Ectodermal cell (in vitro differentiated cells): ENCODE measurements around the gene EFNB2.

Source experiments
- H3K27ac ChIP-seq: 2 replicates; pipeline ENCODE4 v1.7.0; 2013; ENCODE audit warnings: mild to moderate bottlenecking, low read depth, low read length; ENCODE audit not compliant: insufficient read depth, poor library complexity, severe bottlenecking
- H3K27me3 ChIP-seq: 2 replicates; pipeline ENCODE4 v1.7.0; 2013; ENCODE audit warnings: mild to moderate bottlenecking, low read length; ENCODE audit not compliant: insufficient read depth, control insufficient read depth, poor library complexity, severe bottlenecking
- H3K36me3 ChIP-seq: one replicate; pipeline ENCODE4 v1.7.0; 2013; ENCODE audit warnings: low read length; ENCODE audit not compliant: control insufficient read depth, insufficient read depth
- H3K4me1 ChIP-seq: one replicate; pipeline ENCODE4 v1.7.0; 2013; ENCODE audit warnings: low read length; ENCODE audit not compliant: control insufficient read depth, insufficient read depth
- H3K4me3 ChIP-seq: 2 replicates; pipeline ENCODE4 v1.7.0; 2013; ENCODE audit warnings: low read depth, low read length, control low read depth; ENCODE audit not compliant: insufficient read depth
- H3K9me3 ChIP-seq: 2 replicates; pipeline ENCODE4 v1.7.0; 2013; ENCODE audit warnings: mild to moderate bottlenecking, low read length, moderate library complexity; ENCODE audit not compliant: control insufficient read depth
- WGBS, 2 experiments: methylation state at CpG; one replicate each; pipeline ENCODE4 v1.1.7; 2013; ENCODE audit warnings: missing lambda C conversion rate in 2 of 2; 5-methylcytosine and 5-hydroxymethylcytosine counted together

EFNB2 gene

DNA sequence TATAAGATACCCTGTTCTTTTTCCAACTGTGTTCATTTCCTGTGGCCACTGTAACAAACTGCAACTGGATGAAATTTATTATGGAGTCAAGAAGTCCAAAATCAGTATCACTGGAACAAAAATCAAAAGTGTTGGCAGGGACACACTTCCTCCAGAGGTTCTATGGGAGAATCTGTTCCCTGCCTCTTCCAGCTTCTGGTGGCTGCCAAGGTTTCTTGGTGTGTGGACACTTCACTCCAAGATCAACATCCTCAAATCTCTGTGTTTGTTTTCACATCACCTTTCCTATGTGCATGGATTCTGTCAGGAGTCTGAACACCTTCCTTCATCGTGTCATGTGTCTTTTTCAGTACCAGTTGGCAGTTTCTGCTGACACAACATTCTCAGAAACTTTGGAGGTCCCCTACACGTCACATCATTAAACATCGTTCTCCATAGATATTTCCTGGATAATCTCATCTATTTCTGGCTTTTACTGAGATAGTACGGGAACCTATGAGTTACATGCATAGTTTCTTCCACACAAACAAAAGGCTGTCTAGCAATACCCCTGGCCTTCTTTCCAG lies 15.2 kb upstream of the EFNB2 start:
- Histone ChIP-seq H3K4me3 (no peak overlapping the region), H3K27me3 (no peaks in the 10 kb centered on the region), H3K36me3 (peaks cover 25% of the 10 kb centered on the region), H3K9me3 (no peaks in the 10 kb centered on the region), H3K4me1 (no peaks in the 10 kb centered on the region), H3K27ac (no peak overlapping the region)
- WGBS, 2 experiments: 94 to 95% methylated on average over 4 of the region's 4 CpGs

DNA sequence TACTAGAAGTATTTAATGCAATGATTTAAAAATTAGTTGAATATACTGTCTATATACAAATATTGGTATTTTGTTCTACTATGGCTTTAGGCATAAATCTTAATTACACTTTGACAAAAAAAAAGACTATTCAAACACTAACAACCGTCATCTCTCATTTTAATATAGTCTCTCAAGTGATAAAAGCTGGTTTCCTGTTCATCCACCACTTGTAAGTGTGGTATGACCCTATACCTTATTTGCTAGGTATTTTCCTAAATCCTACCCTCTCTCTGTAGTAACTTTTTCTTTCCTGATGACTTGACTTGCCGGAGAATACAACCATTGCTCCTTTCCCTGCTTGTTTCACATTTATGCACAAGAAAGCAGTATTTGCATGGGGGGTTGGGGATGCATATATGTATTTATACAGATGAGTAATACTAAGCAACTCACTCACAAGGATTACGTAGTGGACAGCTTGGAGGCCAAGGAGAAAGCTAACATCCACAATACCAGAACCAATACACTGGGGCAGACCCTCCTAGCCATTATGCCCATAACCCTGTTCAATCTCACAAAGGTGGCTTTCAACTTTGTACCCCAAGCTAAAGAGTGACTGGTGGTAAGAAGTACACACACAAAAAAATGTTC lies 12.7 kb upstream of the EFNB2 start:
- WGBS, 2 experiments: 94 to 96% methylated on average over 2 to 3 of the region's 3 CpGs
- Histone ChIP-seq H3K36me3 (peaks cover 17% of the 10 kb centered on the region), H3K9me3 (no peaks in the 10 kb centered on the region), H3K4me1 (no peaks in the 10 kb centered on the region), H3K27ac (no peak overlapping the region), H3K4me3 (no peak overlapping the region), H3K27me3 (no peaks in the 10 kb centered on the region)

DNA sequence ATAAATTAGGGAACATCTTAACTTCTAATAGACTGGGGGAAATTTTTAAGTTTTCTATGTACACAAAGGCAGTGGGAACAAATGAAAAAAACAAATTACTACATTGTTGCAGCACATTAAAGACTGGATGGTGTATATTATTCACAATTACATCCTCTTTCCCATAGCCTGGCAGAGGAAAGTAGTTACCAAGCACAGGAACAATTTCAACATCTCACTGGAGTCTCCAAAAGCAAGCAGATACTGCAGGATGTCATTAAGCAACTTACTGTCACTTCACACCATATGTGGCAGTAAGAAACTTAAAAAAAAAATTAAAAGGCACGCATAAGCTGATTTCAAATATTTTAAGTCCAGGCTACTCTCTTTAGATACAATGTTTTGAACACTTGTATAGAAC lies 6.4 kb upstream of the EFNB2 start:
- H3K4me3 ChIP-seq: no peak overlapping the region
- WGBS, 2 experiments: 100% methylated on average over 1 of the region's 1 CpG
- H3K27me3 ChIP-seq: no peaks in the 10 kb centered on the region
- no peaks in the 10 kb centered on the region for H3K9me3 ChIP-seq
- H3K36me3 ChIP-seq: peaks cover 18% of the 10 kb centered on the region
- H3K27ac ChIP-seq: no peak overlapping the region
- no peaks in the 10 kb centered on the region for H3K4me1 ChIP-seq

DNA sequence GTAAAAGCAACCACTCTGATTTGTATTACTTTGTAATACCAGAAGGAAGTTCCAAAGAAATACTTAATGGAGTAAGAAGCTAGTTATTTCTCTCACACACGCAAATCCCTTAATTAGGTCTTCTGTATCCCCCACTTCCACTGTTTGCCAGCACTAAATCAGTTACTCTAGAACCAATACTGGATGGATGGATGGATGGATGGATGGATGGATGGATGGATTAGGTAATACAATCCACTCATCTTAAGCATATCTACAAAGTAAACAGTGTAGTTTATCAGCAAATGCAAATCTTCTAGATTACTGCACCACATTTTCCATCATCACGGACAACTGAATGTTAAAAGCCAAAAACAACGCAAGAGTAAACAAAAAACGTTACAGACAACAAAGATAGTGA lies 5.2 kb upstream of the EFNB2 start:
- Histone ChIP-seq H3K4me3 (no peak overlapping the region), H3K9me3 (no peaks in the 10 kb centered on the region), H3K27ac (peak overlapping the region; percentile 29), H3K4me1 (no peaks in the 10 kb centered on the region), H3K36me3 (peaks cover 18% of the 10 kb centered on the region), H3K27me3 (no peaks in the 10 kb centered on the region)
- WGBS, 2 experiments: 94 to 96% methylated on average over 4 of the region's 4 CpGs

DNA sequence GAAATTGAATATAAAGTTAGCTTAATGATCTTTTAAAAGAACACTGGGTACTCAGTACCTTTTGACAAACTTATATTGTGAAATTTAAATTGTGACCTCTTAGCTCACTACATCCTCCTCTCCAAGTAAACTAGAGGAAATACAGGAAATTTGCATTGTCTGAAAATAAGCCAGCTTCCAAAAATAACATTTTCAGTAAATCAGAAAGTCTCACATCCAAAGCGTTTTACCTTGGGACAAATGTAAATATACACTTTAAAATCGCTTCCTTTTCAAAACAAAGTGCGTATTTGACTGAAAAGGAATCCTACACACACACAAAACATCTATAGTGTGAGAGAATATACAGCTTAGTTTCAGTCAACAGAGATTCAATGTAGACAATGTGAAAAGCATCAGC lies 2.1 kb upstream of the EFNB2 start:
- Histone ChIP-seq H3K36me3 (peaks cover 10% of the 10 kb centered on the region), H3K4me3 (no peak overlapping the region)
- 71 to 86% methylated on average over 3 of the region's 3 CpGs for WGBS, 2 experiments

DNA sequence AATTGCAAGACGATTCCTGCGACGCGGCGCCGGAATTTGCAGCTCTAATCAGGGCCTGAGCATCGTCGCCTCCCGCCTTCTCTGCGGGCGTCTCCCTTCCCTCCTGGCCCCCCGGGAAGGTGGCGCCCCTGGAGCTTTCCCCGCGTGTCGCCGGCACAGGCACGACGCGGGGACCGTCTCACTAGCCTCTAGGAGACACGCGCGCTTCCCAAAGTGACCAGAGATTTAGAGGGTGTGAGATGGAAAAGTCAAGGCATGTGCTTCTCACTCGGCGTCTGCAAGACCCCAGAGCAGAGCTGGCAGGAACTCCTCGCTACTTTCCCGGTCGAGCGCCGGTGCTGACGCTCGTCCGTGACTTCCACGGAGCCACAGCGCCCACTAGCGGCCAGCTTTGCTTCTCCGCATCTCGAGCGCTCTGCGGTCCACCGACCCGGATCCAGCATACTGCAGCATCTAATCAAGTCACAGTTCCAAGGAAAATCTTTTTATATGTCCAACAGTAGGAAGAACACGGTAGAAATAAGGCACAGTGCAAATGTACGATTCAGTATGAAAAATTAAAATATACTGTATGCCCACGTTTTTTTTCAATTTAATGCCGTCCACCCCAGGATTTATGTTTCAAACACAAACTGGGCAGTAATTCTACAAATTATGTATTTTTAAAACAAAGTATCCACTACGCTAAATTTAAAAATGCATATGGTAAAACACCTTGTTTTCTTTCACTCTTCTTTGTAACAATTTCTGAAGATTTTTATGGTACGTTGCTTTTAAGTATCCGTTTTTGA lies 977 bp upstream of the EFNB2 start:
- 5 to 8% methylated on average over 47 to 50 of the region's 50 CpGs for WGBS, 2 experiments
- Histone ChIP-seq H3K36me3 (peaks cover 10% of the 10 kb centered on the region), H3K4me1 (no peaks in the 10 kb centered on the region), H3K4me3 (peak overlapping the region; percentile 97), H3K27me3 (no peaks in the 10 kb centered on the region), H3K27ac (no peak overlapping the region), H3K9me3 (no peaks in the 10 kb centered on the region)

More for the DNA sequence above, 2.1 kb upstream of the EFNB2 start:
- Histone ChIP-seq H3K9me3 (no peaks in the 10 kb centered on the region), H3K27me3 (no peaks in the 10 kb centered on the region), H3K27ac (no peak overlapping the region), H3K4me1 (no peaks in the 10 kb centered on the region)

DNA sequence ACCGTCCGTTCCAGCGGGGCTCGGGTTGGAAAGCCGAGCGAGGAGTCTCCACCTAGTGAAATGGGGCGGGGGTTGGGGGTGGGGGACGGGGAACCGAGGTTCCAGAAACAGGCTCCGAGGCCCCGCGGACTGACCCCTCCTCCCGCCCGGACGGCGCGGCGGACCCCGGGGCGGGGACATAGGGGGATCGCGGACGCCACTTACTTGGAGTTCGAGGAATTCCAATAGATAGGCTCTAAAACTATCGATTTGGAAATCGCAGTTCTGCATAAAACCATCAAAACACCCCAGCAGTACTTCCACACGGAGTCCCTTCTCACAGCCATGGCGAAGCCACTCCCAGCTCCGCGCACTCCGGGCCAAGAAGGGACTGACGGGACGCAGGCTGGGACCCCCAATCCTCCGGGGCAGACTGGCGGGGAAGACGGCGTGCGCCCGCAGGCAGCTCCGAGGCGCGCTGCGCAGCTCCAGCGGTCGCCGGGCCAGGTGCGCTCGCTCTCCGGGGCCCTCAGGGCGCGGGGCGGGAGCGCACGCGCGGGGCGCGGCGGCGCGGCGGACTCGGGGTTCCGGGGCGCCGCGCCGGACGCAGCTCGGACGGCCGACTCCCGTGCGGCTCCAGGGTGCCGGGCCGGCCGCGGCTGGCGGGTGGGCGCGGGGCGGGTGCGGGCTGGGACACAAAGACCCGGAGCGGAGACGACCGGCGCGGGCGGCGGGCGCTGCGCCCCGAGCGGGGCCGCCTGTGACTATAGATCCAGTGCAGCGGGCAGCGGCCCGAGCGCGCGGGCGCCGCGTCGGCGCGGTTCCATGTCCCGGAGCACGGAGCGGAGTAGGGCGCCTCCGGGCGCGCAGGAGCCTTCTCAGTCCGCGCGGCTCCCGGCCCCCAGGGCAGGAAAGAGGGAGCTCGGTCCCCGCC lies 567 bp downstream of the EFNB2 start:
- 0% methylated on average over 121 of the region's 121 CpGs for WGBS, 2 experiments
- H3K4me1 ChIP-seq: peaks cover 12% of the 10 kb centered on the region
- H3K36me3 ChIP-seq: no peaks in the 10 kb centered on the region
- no peak overlapping the region for H3K27ac ChIP-seq
- peak overlapping the region; percentile 97 for H3K4me3 ChIP-seq
- no peaks in the 10 kb centered on the region for H3K9me3 ChIP-seq
- no peaks in the 10 kb centered on the region for H3K27me3 ChIP-seq

DNA sequence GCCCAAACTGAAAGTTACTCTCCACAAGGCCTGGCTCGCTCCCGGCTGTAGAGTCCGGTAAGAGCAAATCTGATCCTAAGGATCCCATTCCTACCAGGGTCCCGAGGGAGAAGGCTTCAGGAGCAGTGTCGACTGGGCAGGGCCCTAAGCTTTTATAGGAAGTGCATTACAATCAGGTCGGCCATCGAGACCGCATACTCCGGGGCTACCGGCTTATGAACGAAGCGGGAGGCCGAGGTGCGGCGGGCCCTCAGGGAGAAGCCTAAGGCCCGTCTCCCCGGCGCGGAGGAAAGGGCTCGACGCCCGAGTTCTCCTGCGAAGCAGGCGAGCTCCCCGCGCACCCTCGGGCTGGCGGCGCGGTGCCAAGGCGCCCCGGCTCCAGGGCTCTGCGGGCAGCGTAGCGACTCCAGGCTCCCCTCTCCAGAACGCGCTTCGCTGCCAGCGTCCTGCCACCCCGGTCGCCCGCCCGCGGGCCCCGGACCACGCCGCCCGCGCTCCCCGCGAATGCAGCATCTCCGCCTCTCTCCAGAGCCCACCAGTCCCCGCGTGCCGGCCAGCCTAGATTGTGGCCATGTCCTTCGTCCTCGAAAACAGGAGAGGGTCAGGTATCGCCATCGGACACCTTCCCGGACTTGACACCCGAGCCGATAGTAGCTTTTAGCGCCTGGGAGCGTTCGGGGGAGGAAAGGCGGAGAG lies 1.4 kb downstream of the EFNB2 start:
- H3K36me3 ChIP-seq: no peaks in the 10 kb centered on the region
- no peak overlapping the region for H3K27ac ChIP-seq
- WGBS, 2 experiments: 0% methylated on average over 66 of the region's 66 CpGs

DNA sequence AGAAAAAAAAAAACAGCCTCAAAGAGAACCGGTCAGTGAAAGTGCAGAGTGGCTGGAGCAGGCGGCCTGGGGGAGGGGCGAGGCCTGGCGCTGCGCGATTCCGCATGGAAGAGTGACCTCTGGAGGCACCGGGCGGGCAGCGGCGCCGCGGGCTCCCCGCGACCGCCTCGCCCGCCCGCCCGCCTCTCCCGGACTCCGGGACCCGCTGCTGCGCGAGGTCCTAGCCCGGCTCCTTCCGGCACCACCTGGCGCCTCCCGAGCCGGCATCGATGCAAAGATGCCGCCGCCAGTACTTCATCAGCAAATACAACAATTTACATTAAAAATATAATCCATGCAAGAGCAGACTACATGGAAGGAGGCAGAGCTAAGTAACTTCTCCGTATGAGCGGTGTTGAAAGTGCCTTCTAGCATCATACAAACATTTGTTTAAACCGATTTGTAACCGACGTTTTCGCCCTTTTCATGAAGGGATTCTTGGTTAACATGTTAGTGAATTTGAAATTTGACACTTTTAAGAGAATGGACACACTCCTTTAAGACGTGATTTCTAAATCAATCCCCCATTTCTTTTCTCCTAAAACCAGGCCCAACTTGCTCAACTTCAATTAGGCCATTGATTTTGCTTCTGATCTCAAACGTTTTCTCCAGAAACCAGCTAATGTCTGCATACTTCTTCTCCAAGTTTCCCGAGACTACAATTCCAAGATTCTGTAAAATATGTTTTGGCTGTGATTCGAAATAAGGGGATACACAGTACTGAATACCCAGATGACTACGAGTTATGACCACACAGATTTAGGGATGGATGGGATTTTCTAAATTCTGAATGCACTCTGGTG lies 2.1 kb downstream of the EFNB2 start:
- Histone ChIP-seq H3K4me1 (peaks cover 27% of the 10 kb centered on the region), H3K4me3 (peak overlapping the region; percentile 97), H3K27ac (no peak overlapping the region), H3K36me3 (no peaks in the 10 kb centered on the region), H3K9me3 (no peaks in the 10 kb centered on the region), H3K27me3 (no peaks in the 10 kb centered on the region)
- 1% methylated on average over 41 to 44 of the region's 44 CpGs for WGBS, 2 experiments

More for the DNA sequence above, 1.4 kb downstream of the EFNB2 start:
- H3K27me3 ChIP-seq: no peaks in the 10 kb centered on the region
- peaks cover 20% of the 10 kb centered on the region for H3K4me1 ChIP-seq
- H3K9me3 ChIP-seq: no peaks in the 10 kb centered on the region
- peak overlapping the region; percentile 97 for H3K4me3 ChIP-seq
